GM19035 (cell line): Measurements from ENCODE around the gene LRRK1.

Experiments used
- ATAC-seq: cut with Tn5 transposase; IDR thresholded peaks from one replicate; pipeline ENCODE4 v1.9.1; 2021; ENCODE audit not compliant: unreplicated experiment

LRRK1 gene

GRCh38 chr15:100931143-100931890 is 12.2 kb downstream of the LRRK1 start:
- peak; percentile 38 for ATAC-seq

- ATAC-seq = no peak
These were observed 13.7 kb downstream of the LRRK1 start for GRCh38 chr15:100932676-100933348.

GRCh38 chr15:100934166-100934565 is 15.0 kb downstream of the LRRK1 start:
- ATAC-seq = no peak

DNA sequence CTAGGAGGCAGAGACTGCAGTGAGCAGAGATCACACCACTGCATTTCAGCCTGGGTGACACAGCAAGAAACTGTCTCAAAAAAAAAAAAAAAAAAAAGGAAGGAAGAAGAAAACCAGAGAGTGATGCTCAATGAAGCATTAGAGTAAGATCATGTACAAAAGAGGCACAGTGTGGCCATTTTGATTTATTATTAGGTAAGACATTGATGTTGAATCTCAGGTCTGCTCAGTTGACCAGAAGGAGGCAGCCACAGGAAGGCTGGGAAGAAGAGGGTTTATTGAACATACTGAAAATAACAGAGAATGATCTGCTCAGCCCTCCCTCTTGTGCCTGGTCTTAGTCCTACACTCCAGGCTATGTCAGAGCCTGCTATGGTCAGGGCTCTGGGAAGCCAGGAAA is 15.6 kb downstream of the LRRK1 start:
- no peak for ATAC-seq

- no peak for ATAC-seq
These were observed 18.0 kb downstream of the LRRK1 start for GRCh38 chr15:100937171-100937570.

DNA sequence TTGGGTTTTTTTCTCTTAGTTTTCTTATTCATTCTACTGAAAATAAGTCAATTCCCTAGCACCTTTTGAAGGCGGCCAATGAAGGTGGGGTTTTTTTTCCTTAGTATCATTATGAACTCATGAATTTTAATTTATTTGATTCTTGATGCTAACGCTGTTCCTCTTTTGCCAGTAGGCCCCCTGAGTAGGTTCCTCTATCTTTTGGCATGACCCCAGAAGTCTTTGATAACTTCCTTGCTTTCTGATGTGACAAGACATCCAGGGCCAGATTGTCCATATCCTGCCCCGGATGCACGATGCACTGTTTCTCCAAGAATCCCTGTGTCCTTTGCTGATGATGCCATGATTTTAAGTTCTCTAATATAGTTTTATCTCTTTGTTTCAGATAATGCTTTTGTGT is 20.6 kb downstream of the LRRK1 start:
- no peak for ATAC-seq

DNA sequence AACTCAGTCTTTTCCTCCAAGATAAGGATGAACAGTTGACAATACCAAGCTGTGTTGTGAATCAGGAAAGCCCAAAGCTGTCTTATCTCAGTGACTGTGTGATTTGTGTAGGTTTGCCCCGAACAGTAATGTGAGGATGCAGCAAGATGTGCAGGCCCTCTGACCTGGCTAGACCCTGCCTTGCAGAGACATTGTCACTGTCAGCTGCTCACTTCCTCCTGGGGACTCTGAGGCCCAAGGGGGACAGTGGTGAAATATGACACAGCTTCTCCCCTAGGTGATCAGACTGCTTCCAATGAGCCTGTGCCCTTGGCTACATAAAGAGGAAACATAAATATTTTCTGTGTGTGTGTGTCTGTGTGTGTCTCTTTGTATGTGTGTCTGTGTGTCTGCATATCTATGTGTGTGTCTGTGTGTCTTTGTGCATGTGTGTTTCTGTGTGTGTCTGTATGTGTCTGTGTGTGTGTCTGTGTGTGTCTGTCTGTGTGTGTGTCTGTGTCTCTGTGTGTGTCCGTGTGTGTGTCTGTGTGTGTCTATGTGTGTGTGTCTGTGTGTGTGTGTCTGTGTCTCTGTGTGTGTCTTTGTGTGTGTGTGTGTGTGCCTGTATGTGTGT is 21.7 kb downstream of the LRRK1 start:
- ATAC-seq = peak; percentile 69

GRCh38 chr15:100941536-100941935 is 22.4 kb downstream of the LRRK1 start:
- ATAC-seq = peak; percentile 55

GRCh38 chr15:100942656-100943425 is 23.7 kb downstream of the LRRK1 start:
- ATAC-seq = no peak

DNA sequence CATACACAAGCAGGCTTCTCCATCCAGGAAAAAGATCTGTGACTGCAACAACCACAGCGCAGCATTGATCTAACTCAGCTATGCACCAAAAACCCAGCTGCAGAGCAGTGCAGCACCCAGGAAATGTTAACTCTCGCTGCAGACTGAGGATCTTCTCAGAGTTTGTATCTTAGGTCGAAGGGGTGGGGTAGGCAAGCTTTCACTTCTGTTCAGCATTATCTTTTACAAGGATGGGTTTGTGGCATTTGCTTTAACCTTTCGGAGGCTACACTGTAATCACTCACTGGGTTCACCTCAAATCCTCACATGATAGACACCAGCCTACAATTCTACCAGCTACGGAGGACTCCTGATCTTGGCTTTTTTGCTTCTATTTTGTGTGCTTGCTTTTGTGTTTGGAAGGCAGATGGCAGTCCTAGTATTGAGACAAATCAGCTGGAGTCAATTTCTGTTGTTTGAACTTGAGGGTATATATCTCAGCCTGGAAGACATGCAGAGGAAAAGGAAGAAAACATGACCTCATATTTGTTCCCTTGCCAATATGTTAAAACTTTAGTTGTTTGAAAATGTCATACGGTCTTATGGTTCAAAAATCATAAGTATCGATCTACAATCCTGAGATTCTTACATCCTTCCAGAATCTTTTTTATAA is 25.2 kb downstream of the LRRK1 start:
- ATAC-seq = peak; percentile 43

- ATAC-seq = no peak
These were observed 25.8 kb downstream of the LRRK1 start for GRCh38 chr15:100944986-100945385.

DNA sequence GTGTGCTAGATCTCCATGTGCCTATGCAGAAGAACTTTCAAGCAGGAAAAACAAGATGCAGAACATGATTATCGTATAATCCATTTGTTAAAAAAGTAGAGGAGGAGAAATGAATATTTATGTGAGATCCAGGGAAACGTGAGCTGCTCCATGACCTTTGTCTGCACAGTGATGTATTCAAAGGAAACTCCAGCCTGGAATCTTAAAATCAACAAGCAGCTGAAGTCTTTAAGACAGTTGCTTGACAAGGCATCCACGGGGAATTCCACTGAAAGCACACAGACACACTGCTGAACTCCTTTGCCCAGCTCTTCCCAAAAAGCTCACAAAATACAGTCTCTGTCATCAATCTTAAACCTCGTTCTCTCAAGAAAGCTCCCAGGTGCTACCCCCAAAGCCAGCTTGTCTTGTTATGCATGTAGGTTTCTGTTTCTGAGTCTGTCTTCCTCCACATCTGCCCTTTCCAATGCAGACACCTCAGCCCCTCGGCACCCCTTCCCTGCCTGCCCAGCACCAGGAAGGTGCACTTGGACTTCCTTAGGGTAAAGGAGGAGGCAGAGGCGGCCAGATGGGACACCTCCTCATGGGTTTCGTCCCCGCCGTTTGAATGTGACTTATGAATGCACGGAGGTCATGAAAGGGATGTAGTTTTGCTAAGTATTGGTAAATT is 28.7 kb downstream of the LRRK1 start:
- peak; percentile 59 for ATAC-seq

- peak; percentile 48 for ATAC-seq
These were observed 29.2 kb downstream of the LRRK1 start for GRCh38 chr15:100948430-100948762.

DNA sequence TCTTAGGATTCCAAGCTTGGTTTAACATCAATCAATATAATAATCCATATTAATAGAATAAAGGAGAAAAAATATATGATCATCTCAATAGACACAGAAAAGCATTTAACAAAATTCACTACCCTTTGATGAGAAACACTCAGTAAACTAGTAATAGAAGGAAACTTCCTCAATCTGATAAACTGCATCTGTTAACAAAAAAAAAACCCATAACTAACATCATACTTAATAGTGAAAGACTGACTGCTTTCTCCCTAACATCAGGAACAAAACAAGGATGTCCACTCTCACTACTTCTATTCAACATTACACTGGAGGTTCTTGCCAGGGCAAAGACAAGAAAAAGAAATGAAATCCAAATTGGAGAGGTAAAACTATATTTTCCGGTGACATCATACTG is 30.5 kb downstream of the LRRK1 start:
- no peak for ATAC-seq

GRCh38 chr15:100951965-100952364 is 32.8 kb downstream of the LRRK1 start:
- ATAC-seq = no peak

DNA sequence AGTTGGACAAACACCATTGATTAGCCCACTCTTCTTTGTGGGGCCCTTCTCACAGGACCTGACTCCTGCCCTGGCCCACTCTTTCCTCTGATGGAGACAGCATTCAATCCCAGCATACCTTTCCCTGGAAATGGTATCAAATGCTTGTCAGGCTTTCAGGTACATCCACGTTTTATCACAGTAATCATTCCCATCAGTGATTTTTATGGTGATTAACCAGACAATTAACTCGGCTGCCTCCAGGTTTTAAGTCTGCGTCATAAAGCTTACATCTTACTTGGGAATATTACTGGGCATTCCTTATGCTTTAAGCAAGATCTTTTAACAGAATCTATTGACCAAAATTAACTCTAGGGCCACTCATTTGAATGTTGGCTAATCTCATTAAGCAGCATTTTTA is 33.4 kb downstream of the LRRK1 start:
- ATAC-seq = no peak

DNA sequence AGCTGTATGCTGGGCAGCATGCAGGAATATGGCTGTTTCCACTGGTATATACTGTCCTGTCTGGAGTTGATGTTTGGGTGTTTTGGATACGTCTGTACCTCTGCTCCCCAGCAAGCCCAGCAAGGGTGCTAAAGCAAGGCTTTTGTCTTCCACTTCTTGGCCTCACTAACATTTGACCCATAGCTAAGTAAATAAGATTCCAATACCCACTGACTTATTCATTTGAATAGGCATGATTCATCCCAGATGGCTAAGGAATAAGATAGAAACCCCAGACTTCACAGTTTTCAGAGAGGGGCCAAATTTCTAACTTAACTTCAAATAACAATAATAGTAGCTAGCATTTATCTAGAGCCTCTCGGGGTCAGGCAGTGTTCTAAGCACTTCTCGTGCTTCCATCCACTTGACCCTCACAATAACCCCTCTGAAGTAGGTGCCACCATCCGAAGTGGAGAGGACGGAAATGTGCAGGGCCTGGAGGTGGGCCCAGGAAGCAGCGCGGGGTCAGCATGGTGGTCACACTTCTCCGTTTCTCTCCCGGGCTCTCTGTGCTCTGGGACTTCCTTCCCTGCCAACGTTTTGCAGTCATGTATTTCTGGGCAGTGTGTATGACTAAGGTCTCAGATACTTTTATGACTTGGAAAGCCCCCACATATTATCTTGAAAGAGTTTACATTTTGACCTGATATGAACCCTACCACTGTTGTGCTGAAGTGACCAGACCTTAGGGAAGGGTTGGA is 39.3 kb downstream of the LRRK1 start:
- ATAC-seq = peak; percentile 51

DNA sequence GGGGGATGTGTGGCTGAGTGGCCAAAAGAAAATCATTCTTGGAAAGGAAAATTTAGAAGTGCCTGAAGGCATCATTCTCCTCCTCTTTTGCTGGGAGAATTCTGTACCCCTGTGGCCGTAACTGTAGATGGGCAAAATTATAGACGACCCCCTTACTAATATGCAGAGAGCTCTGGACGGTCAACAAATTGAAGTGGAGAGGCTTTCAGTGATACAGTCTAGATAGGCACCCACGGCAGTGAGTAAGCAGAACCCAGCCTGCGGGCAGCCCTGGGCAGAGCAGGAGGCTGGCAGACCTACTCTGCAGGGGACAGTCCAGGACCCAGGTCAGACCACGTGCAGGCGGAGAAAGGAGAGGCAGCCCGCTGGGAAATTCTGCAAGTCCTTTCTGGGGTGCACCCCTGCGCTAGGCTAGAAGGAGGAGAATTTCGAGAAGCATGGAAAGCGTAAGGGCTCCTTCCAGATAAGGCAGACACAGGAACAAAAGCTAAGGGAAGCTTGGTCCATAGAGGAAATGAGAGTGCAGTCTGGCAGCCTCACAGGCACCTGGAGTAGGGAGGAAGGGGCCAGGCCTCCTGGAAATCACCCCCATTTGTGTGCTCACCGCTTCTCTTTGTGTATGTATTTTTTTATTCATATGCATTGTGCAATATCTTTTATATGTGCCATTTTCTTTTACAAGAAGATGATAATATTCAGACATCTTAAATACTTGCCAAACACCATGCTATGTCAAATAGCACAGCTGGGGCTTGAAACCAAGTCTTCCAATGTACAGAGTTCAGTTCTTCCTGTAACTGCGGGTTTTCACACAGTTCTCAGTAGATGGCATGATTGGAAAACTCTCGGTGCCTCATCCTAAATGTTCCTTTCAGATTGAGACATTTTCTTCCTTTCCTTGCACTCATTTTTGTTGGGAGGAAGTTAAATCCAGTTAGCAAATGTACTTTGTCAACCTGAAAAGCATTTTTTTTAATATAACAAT is 40.2 kb downstream of the LRRK1 start:
- no peak for ATAC-seq

DNA sequence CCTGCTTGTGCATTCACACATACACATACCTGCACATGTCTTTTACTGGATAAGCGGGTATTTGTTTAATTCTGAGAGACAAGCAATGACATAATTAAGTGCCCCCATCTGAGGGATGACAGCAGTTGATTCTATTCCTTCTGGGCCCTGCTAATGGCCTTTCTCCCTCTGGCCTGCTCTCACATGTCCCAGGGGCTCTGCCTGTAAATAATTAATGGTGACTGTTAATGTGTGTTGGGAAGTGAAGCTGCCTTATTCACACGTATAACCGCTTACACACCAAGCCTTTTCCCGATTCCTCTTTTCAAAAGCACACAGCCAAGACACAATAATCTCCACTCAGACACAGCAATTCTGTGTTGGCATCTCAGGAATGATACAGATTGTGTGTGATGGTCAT is 47.8 kb downstream of the LRRK1 start:
- ATAC-seq = no peak
